Stimulated activated CD8-positive, alpha-beta memory T cell treated with anti-CD3 and anti-CD28 coated beads, Interleukin-2, amount 100 ng/mL, for 48 hours (primary cell): ENCODE measurements around the gene MAP1S.

Experiments used
- DNase-seq, 2 donors: peaks; one replicate each; pipeline ENCODE4 v3.0.0-alpha.2; 2020; ENCODE audit warnings: low read depth in 2 of 2

MAP1S gene

DNA sequence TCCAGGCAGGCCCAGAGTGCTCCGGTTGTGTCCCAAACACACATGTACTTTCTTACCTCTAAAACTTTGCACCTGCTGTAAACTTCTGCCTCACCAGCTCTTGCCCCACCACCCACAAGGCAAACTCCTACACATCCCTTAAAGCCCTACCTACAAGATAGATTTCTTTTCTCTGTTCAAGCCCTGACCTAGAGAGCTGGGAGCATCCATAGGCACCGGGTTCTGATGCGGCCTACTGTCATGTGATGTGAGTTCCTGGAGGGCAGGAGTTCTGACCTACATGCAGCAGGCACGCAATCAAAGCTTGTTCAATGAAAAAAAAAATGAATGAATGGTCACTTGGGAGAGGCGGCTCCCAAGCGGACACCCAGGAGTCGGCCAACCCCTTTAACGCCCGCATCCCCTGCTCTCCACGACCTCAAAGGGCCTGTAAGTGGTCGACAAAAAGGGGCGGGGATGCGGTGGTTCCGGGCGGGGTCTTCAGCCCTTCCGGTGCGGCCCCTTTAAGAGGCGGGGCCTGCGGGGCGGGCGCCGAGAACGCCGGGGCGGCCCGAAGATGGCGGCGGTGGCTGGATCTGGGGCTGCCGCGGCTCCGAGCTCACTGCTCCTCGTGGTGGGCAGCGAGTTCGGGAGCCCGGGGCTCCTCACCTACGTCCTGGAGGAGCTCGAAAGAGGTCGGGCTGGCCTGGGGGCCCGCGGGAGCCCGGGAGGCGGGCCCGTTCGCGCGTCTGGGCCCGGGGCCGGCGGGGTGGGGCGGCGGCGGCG is at the start of gene MAP1S:
Gene MAP1S, plus strand, starts transcription at position 534 of the 765 bp plus-strand sequence. Its CDS starts 23 bp downstream, at position 557.
- peak; percentile 56 to 63 for DNase-seq

- peak in 1 of 2 donors; percentile 10 for DNase-seq
Observed at GRCh38 chr19:17671906-17672305, 47.4 kb upstream of the MAP1S start.

DNA sequence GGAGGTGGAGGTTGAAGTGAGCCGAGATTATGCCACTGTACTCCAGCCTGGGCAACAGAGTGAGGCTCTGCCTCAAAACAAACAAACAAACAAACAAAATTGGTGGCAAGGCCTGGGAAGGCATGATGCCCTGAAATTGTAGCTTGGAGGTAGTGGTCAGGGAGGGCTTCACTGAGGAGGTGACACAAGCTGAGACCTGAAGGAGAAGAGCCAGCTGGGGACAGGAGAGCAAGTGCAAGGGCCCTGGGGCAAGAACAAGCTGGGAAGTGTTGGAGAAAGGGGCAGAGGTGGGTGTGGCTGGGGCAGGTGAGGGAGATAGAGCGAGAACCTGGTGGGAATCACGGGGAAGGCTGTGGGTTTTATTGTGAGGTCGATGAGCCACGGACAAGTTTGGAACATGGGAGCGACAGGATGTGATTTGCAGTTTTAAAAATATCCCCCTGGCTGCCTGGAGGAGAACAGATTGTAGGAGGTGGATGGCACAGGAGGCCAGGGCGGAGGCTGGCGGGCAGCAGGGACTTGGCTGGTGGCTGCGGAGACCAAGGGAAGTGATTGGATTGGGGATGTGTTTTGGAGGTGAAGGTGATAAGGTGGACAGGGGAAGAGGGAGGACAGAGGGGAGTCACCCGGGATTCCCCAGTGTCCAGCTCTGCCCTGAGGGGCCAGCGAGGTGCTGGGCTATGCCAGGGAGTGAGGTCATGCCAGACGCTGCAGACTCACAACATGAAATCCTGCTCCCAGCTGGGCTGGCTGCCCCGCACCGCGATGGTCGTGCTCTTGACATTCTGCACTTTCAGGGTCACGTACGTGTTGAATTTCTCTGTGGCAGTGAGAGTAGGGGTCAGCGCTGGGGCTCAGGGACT is 45.1 kb upstream of the MAP1S start:
- DNase-seq = no peak

- no peak for DNase-seq
Observed at GRCh38 chr19:17676295-17676694, 43.0 kb upstream of the MAP1S start.

GRCh38 chr19:17677002-17677401 is 42.3 kb upstream of the MAP1S start:
- DNase-seq = no peak

DNA sequence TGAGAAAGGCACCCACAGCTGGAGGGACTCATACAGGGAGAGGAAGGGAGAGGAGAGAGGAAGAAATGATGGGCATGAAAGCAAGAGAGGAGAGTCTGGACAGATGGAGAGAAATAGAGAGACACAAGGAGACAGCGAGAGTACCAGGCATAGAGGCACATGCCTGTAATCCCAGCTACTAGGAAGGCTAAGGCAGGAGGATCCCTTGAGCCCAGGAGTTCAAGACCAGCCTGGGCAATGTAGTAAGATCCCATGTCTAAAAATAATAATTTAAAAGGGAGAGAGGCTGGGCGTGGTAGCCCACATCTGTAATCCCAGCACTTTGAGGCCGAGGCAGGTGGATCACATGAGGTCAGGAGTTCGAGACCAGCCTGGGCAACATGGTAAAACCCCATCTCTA is 40.4 kb upstream of the MAP1S start:
- no peak for DNase-seq

DNA sequence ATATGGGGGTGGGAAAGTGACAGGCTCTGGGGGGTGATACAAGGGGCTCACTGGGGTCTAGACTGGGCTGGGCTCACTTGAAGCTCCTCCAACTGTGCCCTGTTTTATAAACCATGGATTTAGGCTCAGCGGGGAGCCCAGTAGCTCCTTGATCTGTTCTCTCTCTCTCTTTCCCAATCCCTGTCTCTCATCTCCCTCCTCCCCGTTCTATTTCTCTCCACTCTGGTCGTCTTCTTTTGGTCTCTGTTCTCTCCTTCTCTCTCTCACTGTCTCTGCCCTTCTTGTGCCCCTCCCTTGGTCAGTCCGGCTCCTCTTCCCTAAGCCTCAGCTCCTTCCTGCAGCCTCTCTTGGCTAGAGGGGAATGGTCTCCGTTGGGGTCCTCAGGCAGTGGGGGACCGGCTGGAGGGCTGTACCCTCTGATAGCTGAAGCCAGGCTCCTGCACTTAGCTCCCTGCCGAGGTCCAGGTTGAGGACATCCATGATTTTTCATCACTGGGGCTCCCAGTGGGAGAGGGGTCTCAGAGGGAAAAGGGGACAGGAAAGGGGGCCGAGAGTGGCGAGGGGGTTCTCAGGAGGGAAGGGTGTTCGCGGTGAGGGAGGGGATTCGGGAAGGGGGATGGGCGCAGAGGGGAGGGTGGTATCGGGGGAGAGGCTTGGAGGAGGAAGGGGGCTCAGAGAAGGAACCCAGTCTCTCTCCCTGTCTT is 39.6 kb upstream of the MAP1S start:
- DNase-seq = no peak

GRCh38 chr19:17680230-17680722 is 39.0 kb upstream of the MAP1S start:
- peak; percentile 44 to 57 for DNase-seq

GRCh38 chr19:17681505-17682125 is 37.7 kb upstream of the MAP1S start:
- DNase-seq = peak; percentile 21 to 38

- DNase-seq = no peak
Observed at GRCh38 chr19:17682273-17682672, 37.0 kb upstream of the MAP1S start.

DNA sequence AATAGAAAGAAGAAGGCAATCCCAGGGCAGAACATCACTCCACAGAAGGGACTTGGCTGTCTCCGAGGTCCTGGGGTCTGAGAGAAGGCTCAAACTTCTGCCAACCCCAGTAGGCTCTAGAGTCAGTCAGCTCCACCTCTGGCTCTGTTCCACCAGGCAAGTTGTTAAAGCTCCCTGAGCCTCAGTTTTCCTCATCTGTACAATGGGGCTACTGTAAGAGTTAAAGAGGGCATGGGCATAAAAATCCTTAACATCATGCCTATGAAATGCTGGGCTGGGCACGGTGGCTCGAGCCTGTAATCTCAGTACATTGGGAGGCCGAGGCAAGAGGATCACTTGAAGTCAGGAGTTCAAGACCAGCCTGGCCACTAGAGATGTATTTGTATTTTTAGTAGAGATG is 36.2 kb upstream of the MAP1S start:
- no peak for DNase-seq

- DNase-seq = no peak
Observed at GRCh38 chr19:17684256-17684655, 35.0 kb upstream of the MAP1S start.

DNA sequence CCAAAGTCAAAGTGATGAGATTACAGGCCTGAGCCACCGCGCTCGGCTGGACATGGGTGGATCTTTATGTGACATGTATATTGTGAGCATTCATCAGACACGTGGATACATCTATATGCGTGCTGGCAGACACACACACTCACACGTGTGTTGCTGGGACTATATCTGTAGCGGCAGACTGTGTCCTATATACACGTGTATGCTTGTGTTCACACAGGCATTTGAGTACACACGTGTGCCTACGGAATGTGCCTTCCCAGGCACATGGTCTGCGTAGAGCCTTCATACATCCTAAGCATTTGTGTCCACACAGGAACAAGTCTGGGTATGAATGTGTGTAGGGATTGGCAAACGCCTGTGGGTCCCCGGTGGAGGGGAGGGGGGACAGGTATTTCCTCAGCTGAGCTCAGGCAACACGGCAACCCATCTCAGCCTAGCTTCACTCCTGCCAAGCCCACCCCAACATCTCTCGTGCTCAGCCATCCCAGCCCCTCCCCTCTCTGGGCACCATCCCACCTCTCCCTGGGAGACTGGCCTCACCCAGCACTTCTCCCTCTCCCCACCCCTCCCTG is 33.7 kb upstream of the MAP1S start:
- DNase-seq = no peak

DNA sequence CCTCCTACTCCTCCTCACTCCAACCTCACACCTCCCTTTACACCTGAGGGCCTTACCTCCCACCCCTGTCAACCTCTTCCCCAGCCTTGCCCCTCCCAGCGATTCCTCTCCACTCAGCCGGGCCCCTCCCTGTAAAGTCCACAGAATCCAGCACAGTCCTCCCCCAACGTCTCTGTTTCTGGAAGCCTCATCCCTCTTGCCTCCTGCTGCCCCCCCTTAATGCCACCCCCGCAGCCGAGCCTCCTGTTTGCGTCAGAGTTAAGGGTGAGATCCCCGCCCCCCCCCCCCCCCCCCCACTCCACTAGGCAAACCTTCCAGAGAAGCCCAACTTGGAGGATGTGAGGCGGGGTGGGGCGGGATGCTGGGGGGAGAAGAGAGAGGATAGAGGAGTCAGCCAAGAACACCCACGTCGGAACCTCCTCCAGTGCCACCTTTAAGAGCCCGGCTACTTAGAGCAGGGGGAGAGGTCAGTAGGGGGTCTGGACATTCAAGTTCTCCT is 33.2 kb upstream of the MAP1S start:
- DNase-seq = no peak

DNA sequence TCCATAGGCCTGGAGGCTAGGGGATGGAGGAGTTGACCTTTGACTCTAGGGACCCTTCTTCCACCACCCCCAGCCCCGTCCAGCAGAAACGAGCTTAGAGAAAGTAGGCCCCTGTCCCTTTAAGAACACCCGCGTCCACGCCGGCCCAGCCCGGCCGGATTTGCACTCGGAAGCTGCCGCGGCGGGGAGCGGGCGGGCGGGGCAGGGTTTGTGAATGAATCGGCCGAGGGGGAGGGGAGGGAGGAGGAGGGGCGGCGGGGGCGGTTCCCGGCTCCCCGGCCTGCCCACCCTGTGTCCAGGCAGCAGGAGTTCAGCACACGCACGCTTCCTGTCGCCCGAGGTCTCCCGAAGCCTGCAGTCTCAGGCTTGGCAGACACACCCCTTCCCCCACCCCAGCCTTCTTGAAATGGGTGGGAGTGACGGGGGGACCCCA is 32.7 kb upstream of the MAP1S start:
- DNase-seq = no peak

DNA sequence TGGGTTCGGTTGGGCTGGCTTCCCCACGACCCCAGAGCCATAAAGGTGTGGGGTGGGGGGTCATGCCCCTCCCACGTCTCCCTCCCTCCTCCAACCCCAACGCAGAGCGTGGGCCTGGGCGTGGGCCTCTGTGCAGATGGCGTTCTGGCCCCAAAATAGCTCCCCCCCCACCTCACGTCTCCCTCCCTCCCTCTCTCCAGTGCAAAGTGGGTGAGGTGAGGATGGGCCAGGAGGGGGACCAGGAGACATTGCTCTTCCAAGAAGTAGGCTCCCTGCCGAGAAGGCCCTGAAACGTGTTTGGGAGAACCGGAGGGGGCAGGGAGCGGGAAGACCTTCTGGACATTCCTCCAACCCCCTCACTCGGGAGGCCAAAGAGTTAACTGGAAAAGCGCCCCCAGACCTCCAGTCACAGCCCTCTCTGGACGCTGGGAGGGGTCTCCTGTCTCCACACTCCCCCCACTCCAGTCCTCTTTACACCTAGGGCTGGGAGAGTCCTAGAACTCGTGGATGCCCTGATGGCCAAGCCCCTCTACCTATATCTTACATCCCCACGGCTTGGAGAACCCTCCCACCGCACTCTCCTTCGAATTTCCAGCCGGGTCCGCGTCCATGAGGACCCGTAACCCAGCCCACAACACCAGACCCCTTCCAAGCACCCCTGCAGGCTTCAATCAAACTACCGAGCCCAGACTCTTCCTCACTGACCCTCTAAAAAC is 32.0 kb upstream of the MAP1S start:
- no peak for DNase-seq

- DNase-seq = peak; percentile 28 to 36
Observed at GRCh38 chr19:17687857-17688784, 31.2 kb upstream of the MAP1S start, which contains the start of gene UNC13A. UNC13A (minus strand) TSS chr19:17688354; CDS start chr19:17688199, 155 bp downstream.

- no peak for DNase-seq
Observed at GRCh38 chr19:17688853-17689595, 30.3 kb upstream of the MAP1S start.
